ENCODE results near the gene HYDIN. TPM values are rescaled to one million over a fixed set of nuclear protein-coding genes. Genes with fewer than 3 reads are reported as not detected.

Gene HYDIN
- total and polyA plus RNA-seq, 12 donors = 0.04 to 3.1 (median 1.8) TPM

- Histone ChIP-seq H3K27me3 (no peaks in the 10 kb centered on the region), H3K9me3 (no peaks in the 10 kb centered on the region), H3K27ac (no peak overlapping the region), H3K4me1 (peaks cover 0 to 14% (median 5%) of the 10 kb centered on the region in 9 donors), H3K36me3 (peaks cover 0 to 93% (median 8%) of the 10 kb centered on the region in 9 donors), H3K4me3 (no peak overlapping the region)
- intact Hi-C loops (cut with DNase I) = loop anchor here in 5 of 10 donors (10.0 kb wide), 2 partner anchors 241 to 251 kb away; partner anchors contain the start of genes COG4 (in 4 of the 5) and SF3B3 (in 4 of the 5)
- DNase-seq = no peak
- WGBS, 2 donors = 93 to 95% methylated on average over 4 of the region's 4 CpGs
- ATAC-seq = no peak
- TF ChIP-seq CTCF (IDR thresholded peaks at IDR 0.05) = no peak
These were observed 455.1 kb downstream of the HYDIN start for GRCh38 chr16:70775399-70775798.

GRCh38 chr16:70774261-70774660 is 456.3 kb downstream of the HYDIN start:
- intact Hi-C loops (cut with DNase I) = loop anchor here in 8 of 10 donors (5.0 to 10.0 kb wide), 5 partner anchors 92 to 249 kb away; partner anchors contain the start of genes COG4 (in 4 of the 8) and SF3B3 (in 4 of the 8)
- Histone ChIP-seq H3K27me3 (no peaks in the 10 kb centered on the region), H3K9me3 (no peaks in the 10 kb centered on the region), H3K36me3 (peaks cover 0 to 93% (median 2%) of the 10 kb centered on the region in 9 donors), H3K27ac (no peak overlapping the region), H3K4me3 (no peak overlapping the region), H3K4me1 (peaks cover 0 to 14% (median 5%) of the 10 kb centered on the region in 9 donors)
- DNase-seq = no peak
- no peak for TF ChIP-seq CTCF (IDR thresholded peaks at IDR 0.05)
- no peak for ATAC-seq
- WGBS, 2 donors = 90 to 93% methylated on average over 13 of the region's 13 CpGs

GRCh38 chr16:70772493-70772892 is 458.0 kb downstream of the HYDIN start:
- no peak overlapping the region for H3K4me3 ChIP-seq
- H3K27ac ChIP-seq = no peak overlapping the region
- DNase-seq (no peak), ATAC-seq (peak in 2 of 8 donors; percentile 26 to 37)
- TF ChIP-seq CTCF (IDR thresholded peaks at IDR 0.05) = no peak
- intact Hi-C loops (cut with DNase I) = loop anchor here in 8 of 10 donors (5.0 to 10.0 kb wide), 5 partner anchors 90 to 248 kb away; partner anchors contain the start of genes COG4 (in 4 of the 8) and SF3B3 (in 4 of the 8)
- H3K27me3 ChIP-seq = no peaks in the 10 kb centered on the region
- H3K36me3 ChIP-seq = peaks cover 0 to 83% (median 0%) of the 10 kb centered on the region in 9 donors
- H3K4me1 ChIP-seq = peaks cover 0 to 6% (median 0%) of the 10 kb centered on the region in 9 donors
- no peaks in the 10 kb centered on the region for H3K9me3 ChIP-seq
- WGBS, 2 donors = 68 to 71% methylated on average over 1 of the region's 1 CpG

- TF ChIP-seq CTCF (IDR thresholded peaks at IDR 0.05) = peak; percentile 89 to 99 (median 96)
- Histone ChIP-seq H3K4me1 (peaks cover 0 to 6% (median 5%) of the 10 kb centered on the region in 9 donors), H3K4me3 (no peak overlapping the region), H3K9me3 (no peaks in the 10 kb centered on the region), H3K27me3 (no peaks in the 10 kb centered on the region), H3K36me3 (peaks cover 0 to 84% (median 0%) of the 10 kb centered on the region in 9 donors), H3K27ac (no peak overlapping the region)
- WGBS, 2 donors = 42 to 52% methylated on average over 15 of the region's 15 CpGs
- ATAC-seq (peak in 7 of 8 donors; percentile 61 to 79 (median 76)), DNase-seq (peak; percentile 47 to 49)
- intact Hi-C loops (cut with DNase I) = loop anchor here in 9 of 10 donors (2.0 to 10.0 kb wide), 6 partner anchors 89 to 246 kb away; partner anchors contain the start of genes COG4 (in 4 of the 9) and SF3B3 (in 4 of the 9)
These were observed 459.6 kb downstream of the HYDIN start for GRCh38 chr16:70770626-70771552.
